KMS-11 (cell line): ENCODE results near the gene ACHE.
"Not testable (repeated sequence)": the region's sequence is repeated elsewhere in the genome, so short reads cannot be mapped to it uniquely, and the experiment has no call there.

Source experiments
- H2AFZ ChIP-seq: fragments of 200-600 bp; sonication (generic); 2 replicates; pipeline ENCODE4 v1.6.1; 2016; ENCODE audit warnings: antibody characterized with exemption, mixed run types, low read depth
- H3K27ac ChIP-seq: fragments of 200-600 bp; sonication (generic); 2 replicates; pipeline ENCODE4 v1.6.1; 2016; ENCODE audit warnings: mild to moderate bottlenecking, mixed run types
- H3K27me3 ChIP-seq: fragments of 200-600 bp; sonication (generic); 2 replicates; pipeline ENCODE4 v1.6.1; 2017; ENCODE audit warnings: mild to moderate bottlenecking, low read depth, mixed run types, moderate library complexity; ENCODE audit not compliant: insufficient read depth
- H3K36me3 ChIP-seq: fragments of 200-600 bp; sonication (generic); 2 replicates; pipeline ENCODE4 v1.6.1; 2017; ENCODE audit warnings: mild to moderate bottlenecking, mixed run types; ENCODE audit not compliant: insufficient read depth
- H3K4me1 ChIP-seq: fragments of 200-600 bp; sonication (generic); 2 replicates; pipeline ENCODE4 v1.6.1; 2016; ENCODE audit warnings: mild to moderate bottlenecking, low read depth, mixed run types; ENCODE audit not compliant: poor library complexity, severe bottlenecking
- H3K4me2 ChIP-seq: fragments of 200-600 bp; sonication (generic); 2 replicates; pipeline ENCODE4 v1.7.0; 2016; ENCODE audit warnings: mild to moderate bottlenecking, mixed run types
- H3K4me3 ChIP-seq: fragments of 200-600 bp; sonication (generic); IDR thresholded peaks from 2 replicates; pipeline ENCODE4 v1.6.1; 2017; ENCODE audit warnings: low read depth, low read length, mixed read lengths; ENCODE audit not compliant: insufficient read depth
- H3K79me2 ChIP-seq: fragments of 200-600 bp; sonication (generic); 2 replicates; pipeline ENCODE4 v1.6.1; 2016; ENCODE audit warnings: low read depth, mixed run types; ENCODE audit not compliant: insufficient read depth
- H3K9ac ChIP-seq: fragments of 200-600 bp; sonication (generic); 2 replicates; pipeline ENCODE4 v1.6.1; 2016; ENCODE audit warnings: mild to moderate bottlenecking, mixed run types
- H4K20me1 ChIP-seq: fragments of 200-600 bp; sonication (generic); 2 replicates; pipeline ENCODE4 v1.6.1; 2016; ENCODE audit warnings: mild to moderate bottlenecking, mixed run types; ENCODE audit not compliant: insufficient read depth
- TF ChIP-seq, protein P1 (sequence below): fragments of 200-600 bp; sonication (generic); conservative IDR thresholded peaks from 2 replicates; pipeline ENCODE4 v1.6.1; 2017; ENCODE audit warnings: low read depth, mild to moderate bottlenecking, antibody characterized with exemption, low read length, moderate library complexity, mixed read lengths

The ACHE gene

DNA sequence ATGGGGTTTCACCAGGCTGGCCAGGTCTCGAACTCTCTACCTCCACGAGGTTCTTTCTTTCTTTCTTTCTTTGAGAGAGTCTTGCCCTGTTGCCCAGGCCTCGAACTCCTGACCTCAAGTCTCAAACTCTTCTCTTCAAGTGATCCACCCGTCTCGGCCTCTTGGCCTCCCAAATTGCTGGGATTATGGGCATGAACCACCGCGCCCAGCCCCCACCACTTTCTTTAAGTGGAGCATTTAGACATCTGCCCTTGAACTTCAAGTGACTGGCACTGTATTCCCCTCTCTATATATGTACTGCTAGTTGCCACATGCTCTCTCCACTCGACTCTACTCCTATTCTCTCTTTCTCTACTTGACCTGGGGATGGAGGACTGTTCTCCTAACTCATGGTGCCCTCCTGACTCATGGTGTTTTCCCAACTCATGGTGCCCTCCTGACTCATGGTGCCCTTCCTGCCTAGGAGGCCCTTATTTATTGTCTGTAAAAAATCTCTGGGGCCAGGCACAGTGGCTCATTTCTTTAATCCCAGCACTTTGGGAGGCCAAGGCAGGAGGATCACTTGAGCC lies 19.3 kb upstream of the ACHE start:
- Histone ChIP-seq H2AFZ (no peak overlapping the region), H3K79me2 (no peaks in the 10 kb centered on the region), H3K4me2 (no peak overlapping the region), H3K27ac (no peak overlapping the region), H3K9ac (no peak overlapping the region), H4K20me1 (no peaks in the 10 kb centered on the region), H3K4me1 (no peaks in the 10 kb centered on the region), H3K36me3 (no peaks in the 10 kb centered on the region), H3K4me3 (no peak overlapping the region), H3K27me3 (no peaks in the 10 kb centered on the region; the same call in 1 of the 2 replicates)
- TF ChIP-seq, protein P1, sequence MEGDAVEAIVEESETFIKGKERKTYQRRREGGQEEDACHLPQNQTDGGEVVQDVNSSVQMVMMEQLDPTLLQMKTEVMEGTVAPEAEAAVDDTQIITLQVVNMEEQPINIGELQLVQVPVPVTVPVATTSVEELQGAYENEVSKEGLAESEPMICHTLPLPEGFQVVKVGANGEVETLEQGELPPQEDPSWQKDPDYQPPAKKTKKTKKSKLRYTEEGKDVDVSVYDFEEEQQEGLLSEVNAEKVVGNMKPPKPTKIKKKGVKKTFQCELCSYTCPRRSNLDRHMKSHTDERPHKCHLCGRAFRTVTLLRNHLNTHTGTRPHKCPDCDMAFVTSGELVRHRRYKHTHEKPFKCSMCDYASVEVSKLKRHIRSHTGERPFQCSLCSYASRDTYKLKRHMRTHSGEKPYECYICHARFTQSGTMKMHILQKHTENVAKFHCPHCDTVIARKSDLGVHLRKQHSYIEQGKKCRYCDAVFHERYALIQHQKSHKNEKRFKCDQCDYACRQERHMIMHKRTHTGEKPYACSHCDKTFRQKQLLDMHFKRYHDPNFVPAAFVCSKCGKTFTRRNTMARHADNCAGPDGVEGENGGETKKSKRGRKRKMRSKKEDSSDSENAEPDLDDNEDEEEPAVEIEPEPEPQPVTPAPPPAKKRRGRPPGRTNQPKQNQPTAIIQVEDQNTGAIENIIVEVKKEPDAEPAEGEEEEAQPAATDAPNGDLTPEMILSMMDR = no peak

DNA sequence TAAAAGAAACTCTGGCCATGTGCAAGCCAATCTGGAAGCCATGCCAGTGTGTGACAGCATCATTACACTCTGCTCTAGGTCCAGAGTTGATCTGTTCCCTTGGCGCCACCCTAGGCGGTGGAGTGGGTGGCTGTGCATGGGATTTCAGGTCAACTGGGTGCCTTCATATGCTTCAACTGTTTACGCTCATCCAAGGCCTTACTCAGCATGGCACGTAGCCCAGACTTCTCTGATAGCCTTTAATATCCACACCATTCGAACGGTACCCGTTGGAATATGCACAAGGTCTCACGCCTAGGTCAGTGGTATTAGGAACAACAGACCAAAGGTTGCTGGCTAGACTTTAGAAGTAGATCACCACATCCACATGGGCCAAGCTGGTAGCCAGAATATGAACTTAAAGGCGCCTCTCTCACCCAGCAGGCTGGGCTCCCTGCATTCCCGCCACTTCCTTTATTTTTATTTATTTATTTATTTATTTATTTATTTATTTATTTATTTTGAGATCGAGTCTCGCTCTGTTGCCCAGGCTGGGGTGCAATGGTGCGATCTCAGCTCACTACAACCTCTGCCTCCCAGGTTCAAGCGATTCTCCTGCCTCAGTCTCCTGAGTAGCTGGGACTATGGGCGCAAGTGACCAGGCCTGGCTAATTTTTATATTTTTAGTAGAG lies 18.7 kb upstream of the ACHE start:
- Histone ChIP-seq H3K4me1 (no peaks in the 10 kb centered on the region), H3K4me2 (no peak overlapping the region), H2AFZ (no peak overlapping the region), H3K4me3 (no peak overlapping the region), H3K79me2 (no peaks in the 10 kb centered on the region), H3K27me3 (no peaks in the 10 kb centered on the region; the same call in 1 of the 2 replicates), H3K27ac (no peak overlapping the region), H4K20me1 (no peaks in the 10 kb centered on the region), H3K9ac (no peak overlapping the region), H3K36me3 (no peaks in the 10 kb centered on the region)
- TF ChIP-seq, protein P1 = no peak

DNA sequence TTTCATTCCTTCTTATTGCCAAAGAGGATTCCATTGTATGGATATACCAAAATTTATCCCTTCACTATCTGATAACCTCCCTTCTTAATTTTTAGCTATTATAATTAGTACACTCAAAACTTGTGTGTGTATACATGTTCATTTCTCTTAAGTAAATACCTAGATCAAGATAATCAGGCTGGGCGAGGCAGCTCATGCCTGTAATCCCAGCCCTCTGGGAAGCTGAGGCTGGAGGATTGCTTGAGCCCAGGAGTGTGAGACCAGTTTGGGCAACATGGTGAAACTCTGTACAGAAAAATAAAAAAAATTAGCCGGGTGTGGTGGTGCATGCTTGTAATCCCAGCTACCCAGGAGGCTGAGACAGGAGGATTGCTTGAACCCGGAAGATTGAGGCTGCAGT lies 15.8 kb upstream of the ACHE start:
- Histone ChIP-seq H3K79me2 (no peaks in the 10 kb centered on the region), H3K4me1 (no peaks in the 10 kb centered on the region), H3K36me3 (no peaks in the 10 kb centered on the region), H3K9ac (no peak overlapping the region), H4K20me1 (no peaks in the 10 kb centered on the region), H3K4me3 (no peak overlapping the region), H3K27me3 (no peaks in the 10 kb centered on the region; the same call in 1 of the 2 replicates), H3K27ac (no peak overlapping the region), H3K4me2 (no peak overlapping the region), H2AFZ (no peak overlapping the region)
- TF ChIP-seq, protein P1 = no peak

DNA sequence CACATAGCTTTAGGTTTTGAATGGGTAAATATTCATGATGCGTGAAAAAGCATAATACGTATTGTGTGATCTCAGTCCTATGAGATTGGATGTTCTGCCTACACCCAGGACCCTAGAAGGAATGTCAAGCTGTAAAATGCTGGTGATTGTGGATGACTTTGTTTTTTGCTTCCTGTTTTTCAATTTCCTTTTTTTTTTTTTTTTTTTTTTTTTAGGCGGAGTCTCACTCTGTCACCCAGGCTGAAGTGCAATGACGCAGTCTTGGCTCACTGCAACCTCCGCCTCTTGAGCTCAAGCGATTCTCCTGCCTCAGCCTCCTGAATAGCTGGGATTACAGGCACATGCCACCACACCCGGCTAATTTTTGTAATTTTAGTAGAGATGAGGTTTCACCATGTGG lies 14.8 kb upstream of the ACHE start:
- not testable (repeated sequence) for H3K4me2 ChIP-seq, H3K9ac ChIP-seq, H3K36me3 ChIP-seq, H3K27me3 ChIP-seq, H3K79me2 ChIP-seq, H3K4me1 ChIP-seq, H3K4me3 ChIP-seq, H4K20me1 ChIP-seq, H2AFZ ChIP-seq, H3K27ac ChIP-seq

DNA sequence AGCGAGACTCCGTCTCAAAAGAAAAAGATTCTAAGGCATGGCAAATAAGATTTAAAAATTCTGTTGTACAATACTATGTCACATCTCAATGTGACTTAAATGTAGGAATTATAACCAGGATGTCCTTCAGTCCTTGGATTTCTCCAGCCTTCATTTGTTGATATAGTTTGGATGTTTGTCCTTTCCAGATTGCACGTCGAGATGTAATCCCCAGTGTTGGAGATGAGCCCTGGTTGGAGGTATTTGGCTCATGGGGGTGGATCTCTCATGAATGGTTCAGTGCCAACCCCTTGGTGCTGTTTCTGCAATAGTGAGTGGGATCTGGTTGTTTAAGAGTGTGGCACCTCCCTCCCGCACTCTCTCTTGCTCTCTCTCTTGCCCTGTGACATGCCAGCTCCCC lies 12.8 kb upstream of the ACHE start:
- no peaks in the 10 kb centered on the region for H3K4me1 ChIP-seq
- no peaks in the 10 kb centered on the region for H3K79me2 ChIP-seq
- H3K4me2 ChIP-seq = no peak overlapping the region
- TF ChIP-seq, protein P1 = no peak
- no peak overlapping the region for H3K9ac ChIP-seq
- H3K27ac ChIP-seq = no peak overlapping the region
- H3K36me3 ChIP-seq = no peaks in the 10 kb centered on the region
- no peak overlapping the region for H3K4me3 ChIP-seq
- no peaks in the 10 kb centered on the region for H4K20me1 ChIP-seq
- H2AFZ ChIP-seq = no peak overlapping the region
- H3K27me3 ChIP-seq = peaks cover 4% of the 10 kb centered on the region; the same call in 1 of the 2 replicates
